Posterior vena cava (tissue), 2 donors: ENCODE measurements around the gene COL6A5. TPM values are rescaled to one million over a fixed set of nuclear protein-coding genes. Genes with fewer than 3 reads are reported as not detected.

Experiments
- DNase-seq: peaks from one replicate; pipeline ENCODE4 v3.0.0-alpha.2; 2020; ENCODE audit warnings: low spot score
- intact Hi-C, 2 donors: fragments of 100-400 bp; cut with DNase I; formaldehyde crosslinking; loops; one replicate each; pipeline versions ENCODE4 v1.14.1 to v1.14.2; 2022 to 2023
- total RNA-seq, 2 donors: library from RNA; stranded (reverse); fragmentation: NEBNext Ultra II Directional; extraction: Animal tissue kit (Norgen Biotek cat#: 25700); gene quantifications; one replicate each; pipeline ENCODE4 v1.2.1, GENCODE V29; 2021
- donor health status: DM: yes; HTN: yes; CAD: no.
- donor health status: DM: yes; HTN: yes; CAD: no.

The COL6A5 gene
- total RNA-seq, 2 donors from 2014 or later, result not detected

- no peak for DNase-seq
- intact Hi-C loops, result no loop called here
Measured at GRCh38 chr3:130506031-130506430, 160.6 kb downstream of the COL6A5 start.

- no peak for DNase-seq
- intact Hi-C loops, result no loop called here
Measured at GRCh38 chr3:130507746-130508145, 162.3 kb downstream of the COL6A5 start.

- intact Hi-C loops, result no loop called here
- no peak for DNase-seq
Measured at GRCh38 chr3:130509008-130509407, 163.5 kb downstream of the COL6A5 start.

- intact Hi-C loops, result no loop called here
- no peak for DNase-seq
Measured at GRCh38 chr3:130514681-130515080, 169.2 kb downstream of the COL6A5 start.

GRCh38 chr3:130515755-130516154 lies 170.3 kb downstream of the COL6A5 start:
- intact Hi-C loops, result no loop called here
- DNase-seq, result no peak

GRCh38 chr3:130516645-130517512 lies 171.4 kb downstream of the COL6A5 start, which contains the start of gene COL6A6:
TSS of gene COL6A6 (plus strand) at chr3:130517177. CDS start at chr3:130560365, 43,188 bp downstream.
- intact Hi-C loops, result no loop called here

GRCh38 chr3:130517602-130518001 lies 172.1 kb downstream of the COL6A5 start:
- intact Hi-C loops, result no loop called here
- DNase-seq, result no peak

More at GRCh38 chr3:130516645-130517512, 171.4 kb downstream of the COL6A5 start, which contains the start of gene COL6A6:
- no peak for DNase-seq

GRCh38 chr3:130519754-130520153 lies 174.3 kb downstream of the COL6A5 start:
- DNase-seq, result no peak
- intact Hi-C loops, result no loop called here

- intact Hi-C loops, result no loop called here
- no peak for DNase-seq
Measured at GRCh38 chr3:130522399-130522798, 176.9 kb downstream of the COL6A5 start.

GRCh38 chr3:130527426-130527825 lies 182.0 kb downstream of the COL6A5 start:
- intact Hi-C loops, result no loop called here
- no peak for DNase-seq

- no peak for DNase-seq
- intact Hi-C loops, result no loop called here
Measured at GRCh38 chr3:130528120-130528519, 182.6 kb downstream of the COL6A5 start.

GRCh38 chr3:130529486-130530215 lies 184.2 kb downstream of the COL6A5 start:
- intact Hi-C loops, result no loop called here
- no peak for DNase-seq

GRCh38 chr3:130533247-130533646 lies 187.8 kb downstream of the COL6A5 start:
- intact Hi-C loops, result no loop called here
- no peak for DNase-seq

Other genes with a start within 250 kb of the COL6A5 start
- 1 to 10 TPM in 1 of 2 donors, under 1 TPM in 1; 0.81 to 1.2 TPM for gene COL6A6, start 171.5 kb downstream of the COL6A5 start, total RNA-seq